CD14-positive monocyte (primary cell): ENCODE results near the gene SLC24A5. TPM values are rescaled to one million over a fixed set of nuclear protein-coding genes. Genes with fewer than 3 reads are reported as not detected.

Experiments
- DNase-seq, 3 donors: peaks; one replicate each; pipeline ENCODE4 v3.0.0-alpha.2; 2011 to 2022
- H2AFZ ChIP-seq: 2 replicates; pipeline ENCODE4 v1.6.0; 2012; ENCODE audit warnings: mild to moderate bottlenecking, low read depth, low read length, inconsistent platforms; ENCODE audit not compliant: insufficient read depth, poor library complexity, severe bottlenecking
- H3K27ac ChIP-seq, 2 donors: 1 replicate in 1 of 2; 2 replicates in 1 of 2; pipeline ENCODE4 v1.5.1; 2012 to 2013; ENCODE audit warnings: low read length in 2 of 2, control low read depth in 1 of 2, inconsistent platforms in 1 of 2, low read depth in 1 of 2, mild to moderate bottlenecking in 1 of 2
- H3K27me3 ChIP-seq, 2 donors: one replicate each; pipeline versions ENCODE4 v1.6.0 to v1.6.1; 2011 to 2013; ENCODE audit warnings: low read length in 2 of 2; ENCODE audit not compliant: control insufficient read depth in 2 of 2, insufficient read depth in 2 of 2
- H3K36me3 ChIP-seq, 2 donors: replicated peaks in 1 of 2; 1 replicate in 1 of 2; 2 replicates in 1 of 2; pipeline versions ENCODE4 v1.5.1 to v1.6.1; 2012 to 2013; ENCODE audit warnings: low read length in 2 of 2, control low read depth in 1 of 2, inconsistent platforms in 1 of 2, mild to moderate bottlenecking in 1 of 2; ENCODE audit not compliant: insufficient read depth in 2 of 2, control insufficient read depth in 1 of 2
- H3K4me1 ChIP-seq, 2 donors: 1 replicate in 1 of 2; 2 replicates in 1 of 2; pipeline versions ENCODE4 v1.5.1 to v1.6.1; 2012 to 2013; ENCODE audit warnings: low read length in 2 of 2, control low read depth in 1 of 2, inconsistent platforms in 1 of 2, mild to moderate bottlenecking in 1 of 2, moderate library complexity in 1 of 2; ENCODE audit not compliant: insufficient read depth in 2 of 2, control insufficient read depth in 1 of 2
- H3K4me2 ChIP-seq: replicated peaks from 2 replicates; pipeline ENCODE3; 2012; ENCODE audit warnings: low read length, moderate library complexity, mild to moderate bottlenecking; ENCODE audit not compliant: poor library complexity, severe bottlenecking; ENCODE audit errors: extremely low read depth
- H3K4me3 ChIP-seq, 3 experiments: fragments of 200-600 bp in 1 of 3; sonication (generic) in 1 of 3; replicated peaks in 1 of 3; 1 replicate in 2 of 3; 2 replicates in 1 of 3; pipeline ENCODE4 v1.5.1; 2011 to 2013; ENCODE audit warnings: low read length in 3 of 3, mild to moderate bottlenecking in 3 of 3, control low read depth in 2 of 3, low read depth in 2 of 3, inconsistent platforms in 1 of 3, moderate library complexity in 1 of 3
- H3K79me2 ChIP-seq: 2 replicates; pipeline ENCODE4 v1.6.0; 2012; ENCODE audit warnings: mild to moderate bottlenecking, control low read depth, inconsistent platforms, low read length, moderate library complexity; ENCODE audit not compliant: insufficient read depth
- H3K9ac ChIP-seq: 2 replicates; pipeline ENCODE4 v1.6.0; 2017; ENCODE audit warnings: low read length, mild to moderate bottlenecking; ENCODE audit not compliant: insufficient read depth, poor library complexity, severe bottlenecking
- H3K9me3 ChIP-seq, 2 donors: replicated peaks in 1 of 2; 1 replicate in 1 of 2; 2 replicates in 1 of 2; pipeline versions ENCODE4 v1.5.1 to v1.6.1; 2012 to 2013; ENCODE audit warnings: low read length in 2 of 2, control low read depth in 1 of 2; ENCODE audit not compliant: control insufficient read depth in 1 of 2, insufficient read depth in 1 of 2
- H4K20me1 ChIP-seq: 2 replicates; pipeline ENCODE4 v1.6.0; 2012; ENCODE audit warnings: mild to moderate bottlenecking, low read length, control low read depth, moderate library complexity; ENCODE audit not compliant: insufficient read depth
- H3K27ac Mint-ChIP-seq, 7 donors: one replicate each; pipeline ENCODE4 v1.8.0; 2020; ENCODE audit warnings: mild to moderate bottlenecking in 7 of 7, mixed read lengths in 7 of 7, moderate library complexity in 6 of 7, inconsistent platforms in 2 of 7
- H3K27me3 Mint-ChIP-seq, 3 donors: one replicate each; pipeline ENCODE4 v1.8.0; 2021 to 2022; ENCODE audit warnings: low read depth in 3 of 3, mild to moderate bottlenecking in 3 of 3, mixed read lengths in 3 of 3, moderate library complexity in 3 of 3, inconsistent platforms in 1 of 3
- H3K36me3 Mint-ChIP-seq, 2 donors: one replicate each; pipeline ENCODE4 v1.8.0; 2020; ENCODE audit warnings: mixed read lengths in 2 of 2, inconsistent platforms in 1 of 2, mild to moderate bottlenecking in 1 of 2
- H3K4me1 Mint-ChIP-seq: one replicate; pipeline ENCODE4 v1.8.0; 2020; ENCODE audit warnings: mild to moderate bottlenecking, mixed read lengths
- H3K4me3 Mint-ChIP-seq, 2 donors: one replicate each; pipeline ENCODE4 v1.8.0; 2020; ENCODE audit warnings: mild to moderate bottlenecking in 2 of 2, mixed read lengths in 2 of 2, moderate library complexity in 1 of 2
- H3K9me3 Mint-ChIP-seq, 7 donors: one replicate each; pipeline ENCODE4 v1.8.0; 2020 to 2022; ENCODE audit warnings: mixed read lengths in 7 of 7, mild to moderate bottlenecking in 6 of 7, moderate library complexity in 6 of 7, inconsistent platforms in 2 of 7
- CTCF ChIP-seq: fragments of 200-600 bp; IDR thresholded peaks from one replicate; pipeline ENCODE4 v1.8.0; 2022; ENCODE audit warnings: antibody characterized with exemption, mild to moderate bottlenecking
- WGBS: methylation state at CpG from one replicate; pipeline ENCODE4 v1.1.5; 2013; ENCODE audit warnings: missing lambda C conversion rate; ENCODE audit not compliant: insufficient coverage; 5-methylcytosine and 5-hydroxymethylcytosine counted together
- intact Hi-C, 2 donors: fragments of 100-400 bp; cut with micrococcal nuclease; formaldehyde crosslinking; loops; one replicate each; pipeline versions ENCODE4 v1.15.0 to v1.15.1; 2023
- polyA plus RNA-seq, 3 donors: library from polyadenylated mRNA; depleted of rRNA in 1 of 3; unstranded in 2 of 3; stranded (reverse) in 1 of 3; fragments of 300-500 nt in 2 of 3; fragments of >200 nt in 1 of 3; fragmentation: Illumina TruSeq in 2 of 3; gene quantifications; 1 replicate in 2 of 3; 2 replicates in 1 of 3; pipeline ENCODE4 v1.2.3, GENCODE V29; 2012 to 2021

SLC24A5 gene
- polyA plus RNA-seq, 3 donors: not detected

- WGBS: 87% methylated on average over 4 of the region's 4 CpGs
- H3K9me3 ChIP-seq: no peaks in the 10 kb centered on the region
- no peaks in the 10 kb centered on the region for H3K36me3 ChIP-seq
- no peaks in the 10 kb centered on the region for H3K79me2 ChIP-seq
- Mint-ChIP-seq H3K27me3 (peaks cover 3 to 7% (median 4%) of the 10 kb centered on the region in 3 donors), H3K9me3 (peaks cover 0 to 12% (median 8%) of the 10 kb centered on the region in 7 donors), H3K4me3 (no peak overlapping the region), H3K4me1 (no peaks in the 10 kb centered on the region), H3K27ac (no peak overlapping the region), H3K36me3 (no peaks in the 10 kb centered on the region)
- H2AFZ ChIP-seq: no peak overlapping the region
- no peak overlapping the region for H3K4me2 ChIP-seq
- intact Hi-C loops: no loop called here
- no peak for TF ChIP-seq CTCF
- H3K4me3 ChIP-seq: no peak overlapping the region
- H3K27me3 ChIP-seq: no peaks in the 10 kb centered on the region
- no peak for DNase-seq
- no peak overlapping the region for H3K27ac ChIP-seq
- H4K20me1 ChIP-seq: no peaks in the 10 kb centered on the region
- no peak overlapping the region for H3K9ac ChIP-seq
- no peaks in the 10 kb centered on the region for H3K4me1 ChIP-seq
Measured at GRCh38 chr15:48073881-48074280, 46.9 kb upstream of the SLC24A5 start.

GRCh38 chr15:48076454-48076853 lies 44.3 kb upstream of the SLC24A5 start:
- DNase-seq: no peak
- H3K4me1 Mint-ChIP-seq: no peaks in the 10 kb centered on the region
- Histone ChIP-seq H3K9me3 (no peaks in the 10 kb centered on the region), H3K36me3 (no peaks in the 10 kb centered on the region), H3K9ac (no peak overlapping the region), H3K27ac (no peak overlapping the region), H3K4me2 (no peak overlapping the region), H3K27me3 (no peaks in the 10 kb centered on the region), H3K4me3 (no peak overlapping the region), H3K79me2 (no peaks in the 10 kb centered on the region), H3K4me1 (no peaks in the 10 kb centered on the region), H4K20me1 (no peaks in the 10 kb centered on the region), H2AFZ (no peak overlapping the region)
- H3K27me3 Mint-ChIP-seq: peaks cover 4 to 10% (median 5%) of the 10 kb centered on the region in 3 donors
- H3K9me3 Mint-ChIP-seq: peaks cover 0 to 9% (median 4%) of the 10 kb centered on the region in 7 donors
- H3K27ac Mint-ChIP-seq: no peak overlapping the region
- intact Hi-C loops: no loop called here
- TF ChIP-seq CTCF: no peak
- WGBS: 100% methylated on average over 2 of the region's 4 CpGs
- H3K36me3 Mint-ChIP-seq: no peaks in the 10 kb centered on the region
- H3K4me3 Mint-ChIP-seq: no peak overlapping the region
